A375 (cell line): Measurements from ENCODE around the gene RIPK3. TPM values are rescaled to one million over a fixed set of nuclear protein-coding genes. Genes with fewer than 3 reads are reported as not detected.

Experiments
- small RNA-seq: library from RNA; depleted of rRNA; stranded (forward); fragments of <200 nt; gene quantifications from one replicate; pipeline ENCODE3, GENCODE V24; 2014
- total RNA-seq: library from RNA; depleted of rRNA; stranded (reverse); fragments of >200 nt; shearing (Covaris generic); gene quantifications from 2 replicates; pipeline ENCODE4 v1.2.3, GENCODE V29; 2014; rRNA removed

The RIPK3 gene
- not detected in 2 replicates for total RNA-seq

GRCh38 chr14:24339284-24340151 lies at the start of gene RIPK3:
RIPK3 (minus strand) TSS chr14:24339991; CDS start chr14:24339826, 165 bp downstream.

GRCh38 chr14:24367514-24368211 lies 27.9 kb upstream of the RIPK3 start, which contains the start of gene NFATC4:
NFATC4 (plus strand) TSS chr14:24368184; CDS start chr14:24368341, 157 bp downstream.

GRCh38 chr14:24334431-24335291 lies 5.1 kb downstream of the RIPK3 start, which contains the start of gene ADCY4:
ADCY4 (minus strand) TSS chr14:24335071; CDS start chr14:24334652, 419 bp downstream.

GRCh38 chr14:24310646-24311604 lies 28.9 kb downstream of the RIPK3 start, which contains the start of gene LTB4R:
LTB4R (plus strand) TSS chr14:24311502; CDS start chr14:24315652, 4,150 bp downstream.

GRCh38 chr14:24309538-24310264 lies 30.1 kb downstream of the RIPK3 start, which contains the start of gene LTB4R2:
LTB4R2 (plus strand) TSS chr14:24310140; CDS start chr14:24310665, 525 bp downstream.

GRCh38 chr14:24307575-24308341 lies 32.0 kb downstream of the RIPK3 start, which contains the start of gene CIDEB:
CIDEB (minus strand) TSS chr14:24307977; CDS start chr14:24307858, 119 bp downstream.

GRCh38 chr14:24299255-24300191 lies 40.3 kb downstream of the RIPK3 start, which contains the start of the genes DHRS1 and NOP9:
DHRS1 (minus strand) TSS chr14:24299780; CDS start chr14:24299106, 674 bp downstream.
NOP9 (plus strand) TSS chr14:24299850; CDS start chr14:24299955, 105 bp downstream.

Small RNAs within 50 kb of the gene (small RNA-seq; reads per million reads assigned to genes)
- gene RF00026: not detected

Other genes starting within 250 kb of the RIPK3 start
- 50.4 and 54.3 TPM in 2 replicates for gene PCK2, start 245.7 kb downstream of the RIPK3 start, total RNA-seq
- gene DCAF11, start 225.2 kb downstream of the RIPK3 start, total RNA-seq: 53.4 and 55.0 TPM in 2 replicates
- 0.94 and 2.0 TPM in 2 replicates for gene NRL, start 225.0 kb downstream of the RIPK3 start, total RNA-seq
- gene FITM1, start 209.3 kb downstream of the RIPK3 start, total RNA-seq: 0.37 TPM in 1 of 2 replicates, not detected in the other
- 156 and 194 TPM in 2 replicates for gene PSME1, start 203.8 kb downstream of the RIPK3 start, total RNA-seq
- 23.3 and 33.3 TPM in 2 replicates for gene EMC9, start 198.4 kb downstream of the RIPK3 start, total RNA-seq
- 207 and 210 TPM in 2 replicates for gene PSME2, start 193.4 kb downstream of the RIPK3 start, total RNA-seq
- gene RNF31, start 192.5 kb downstream of the RIPK3 start, total RNA-seq: 66.8 and 79.3 TPM in 2 replicates
- 9.2 and 18.5 TPM in 2 replicates for gene IRF9, start 178.7 kb downstream of the RIPK3 start, total RNA-seq
- 1.2 and 3.3 TPM in 2 replicates for gene REC8, start 167.9 kb downstream of the RIPK3 start, total RNA-seq
- gene IPO4, start 151.2 kb downstream of the RIPK3 start, total RNA-seq: 129 and 134 TPM in 2 replicates
- 35.1 and 37.9 TPM in 2 replicates for gene TM9SF1, start 144.6 kb downstream of the RIPK3 start, total RNA-seq
- gene TSSK4, start 134.3 kb downstream of the RIPK3 start, total RNA-seq: not detected in 2 replicates
- 40.5 and 45.6 TPM in 2 replicates for gene CHMP4A, start 126.5 kb downstream of the RIPK3 start, total RNA-seq
- gene MDP1, start 123.9 kb downstream of the RIPK3 start, total RNA-seq: 13.8 and 20.6 TPM in 2 replicates
- 247 and 277 TPM in 2 replicates for gene NEDD8, start 107.6 kb downstream of the RIPK3 start, total RNA-seq
- 57.2 and 66.8 TPM in 2 replicates for gene GMPR2, start 107.1 kb downstream of the RIPK3 start, total RNA-seq
- gene TINF2, start 97.4 kb downstream of the RIPK3 start, total RNA-seq: 27.6 and 27.8 TPM in 2 replicates
- gene TGM1, start 76.8 kb downstream of the RIPK3 start, total RNA-seq: 0.49 and 1.1 TPM in 2 replicates
- gene RABGGTA, start 68.4 kb downstream of the RIPK3 start, total RNA-seq: 30.0 and 35.3 TPM in 2 replicates
- gene DHRS1, start 40.2 kb downstream of the RIPK3 start, total RNA-seq: 7.5 and 8.2 TPM in 2 replicates
- gene NOP9, start 40.1 kb downstream of the RIPK3 start, total RNA-seq: 14.6 and 22.7 TPM in 2 replicates
- not detected in 2 replicates for gene CIDEB, start 32.0 kb downstream of the RIPK3 start, total RNA-seq
- 11.0 and 14.6 TPM in 2 replicates for gene LTB4R2, start 29.9 kb downstream of the RIPK3 start, total RNA-seq
- 10.5 and 15.5 TPM in 2 replicates for gene LTB4R, start 28.5 kb downstream of the RIPK3 start, total RNA-seq
- gene ADCY4, start 4.9 kb downstream of the RIPK3 start, total RNA-seq: not detected in 2 replicates
- gene NFATC4, start 28.2 kb upstream of the RIPK3 start, total RNA-seq: 8.6 and 12.2 TPM in 2 replicates
- gene NYNRIN, start 59.0 kb upstream of the RIPK3 start, total RNA-seq: 0.23 and 0.37 TPM in 2 replicates
- gene CBLN3, start 89.7 kb upstream of the RIPK3 start, total RNA-seq: 0.75 and 0.96 TPM in 2 replicates
- gene KHNYN, start 90.0 kb upstream of the RIPK3 start, total RNA-seq: 52.5 and 52.6 TPM in 2 replicates
- 21.4 and 22.5 TPM in 2 replicates for gene SDR39U1, start 102.8 kb upstream of the RIPK3 start, total RNA-seq
- not detected in 2 replicates for gene CMA1, start 168.3 kb upstream of the RIPK3 start, total RNA-seq
- gene CTSG, start 236.3 kb upstream of the RIPK3 start, total RNA-seq: not detected in 2 replicates